Ramos (cell line): ENCODE results near the gene CHRND.

Source experiments
- in situ Hi-C: fragments of 300-500 bp; cut with MboI; formaldehyde crosslinking; loops from one replicate; pipeline ENCODE4 v1.14.3; 2022; ENCODE audit warnings: low sequenced_read_pairs; ENCODE audit not compliant: unreplicated experiment

CHRND gene

GRCh38 chr2:232525791-232526371 is at the start of gene CHRND:
Gene CHRND (plus strand): TSS chr2:232526160. CDS start chr2:232526216, 56 bp downstream.
- in situ Hi-C loops = loop anchor here (5.0 to 10.0 kb wide), 2 partner anchors 84 to 621 kb away; no protein-coding TSS in a partner anchor

DNA sequence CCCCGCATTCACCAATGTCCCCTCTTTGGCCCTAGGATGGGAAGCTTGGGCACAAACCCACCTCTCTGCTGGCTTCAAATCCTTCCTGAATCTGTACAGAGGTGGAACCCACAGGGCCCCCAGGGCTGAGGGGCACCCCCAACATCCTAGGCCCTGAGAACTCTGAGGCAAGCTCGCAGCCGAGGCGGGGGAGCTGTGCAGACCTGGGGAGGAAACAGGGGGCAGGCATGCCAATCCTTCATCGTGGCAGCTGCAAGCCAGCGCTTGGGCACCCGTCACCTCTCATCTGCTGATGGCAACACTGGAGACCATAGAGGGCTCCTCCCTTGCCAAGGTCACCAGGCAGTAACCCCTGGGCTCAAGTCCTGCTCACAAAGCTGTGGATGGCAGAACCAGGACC is 49.2 kb upstream of the CHRND start:
- in situ Hi-C loops = no loop called here

- in situ Hi-C loops = no loop called here
Observed at GRCh38 chr2:232477751-232478510, 48.0 kb upstream of the CHRND start.

DNA sequence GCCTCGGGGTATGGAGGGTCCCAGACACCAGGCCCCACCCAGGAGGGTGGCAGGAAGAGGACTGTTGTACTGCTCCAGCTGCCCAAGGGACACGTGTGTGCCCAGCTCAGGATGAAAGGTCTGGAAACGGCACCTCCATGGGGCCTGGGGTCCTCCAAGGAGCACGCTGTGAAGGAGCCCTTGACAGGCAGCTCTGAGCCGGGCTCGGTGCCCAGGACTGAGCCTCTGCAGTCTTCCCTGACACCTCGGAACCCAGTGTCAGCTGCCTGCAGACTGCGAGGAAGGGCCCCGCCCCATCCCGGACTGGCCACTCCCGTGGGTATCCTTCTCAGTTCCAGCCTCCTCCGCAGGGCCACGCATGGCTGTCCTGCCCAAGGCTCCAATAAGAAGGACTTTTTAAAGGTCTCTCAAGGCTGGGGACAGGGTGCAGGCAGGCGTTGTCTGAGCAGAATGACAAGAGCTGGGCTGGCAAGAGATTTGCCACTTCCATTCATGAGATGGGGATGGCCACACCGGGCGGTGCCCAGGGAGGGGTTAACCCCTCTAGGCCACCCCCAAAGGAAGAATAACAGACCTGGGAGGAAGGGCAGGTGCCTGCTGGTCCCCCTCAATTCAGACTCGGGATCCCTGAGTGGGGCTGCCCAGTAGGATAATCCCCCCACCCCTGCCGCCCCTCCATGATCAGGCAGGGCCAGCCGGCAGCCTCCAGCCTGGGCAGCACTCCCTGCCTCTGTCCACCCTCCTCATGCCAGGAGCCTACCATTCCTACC is 47.2 kb upstream of the CHRND start:
- in situ Hi-C loops = no loop called here

DNA sequence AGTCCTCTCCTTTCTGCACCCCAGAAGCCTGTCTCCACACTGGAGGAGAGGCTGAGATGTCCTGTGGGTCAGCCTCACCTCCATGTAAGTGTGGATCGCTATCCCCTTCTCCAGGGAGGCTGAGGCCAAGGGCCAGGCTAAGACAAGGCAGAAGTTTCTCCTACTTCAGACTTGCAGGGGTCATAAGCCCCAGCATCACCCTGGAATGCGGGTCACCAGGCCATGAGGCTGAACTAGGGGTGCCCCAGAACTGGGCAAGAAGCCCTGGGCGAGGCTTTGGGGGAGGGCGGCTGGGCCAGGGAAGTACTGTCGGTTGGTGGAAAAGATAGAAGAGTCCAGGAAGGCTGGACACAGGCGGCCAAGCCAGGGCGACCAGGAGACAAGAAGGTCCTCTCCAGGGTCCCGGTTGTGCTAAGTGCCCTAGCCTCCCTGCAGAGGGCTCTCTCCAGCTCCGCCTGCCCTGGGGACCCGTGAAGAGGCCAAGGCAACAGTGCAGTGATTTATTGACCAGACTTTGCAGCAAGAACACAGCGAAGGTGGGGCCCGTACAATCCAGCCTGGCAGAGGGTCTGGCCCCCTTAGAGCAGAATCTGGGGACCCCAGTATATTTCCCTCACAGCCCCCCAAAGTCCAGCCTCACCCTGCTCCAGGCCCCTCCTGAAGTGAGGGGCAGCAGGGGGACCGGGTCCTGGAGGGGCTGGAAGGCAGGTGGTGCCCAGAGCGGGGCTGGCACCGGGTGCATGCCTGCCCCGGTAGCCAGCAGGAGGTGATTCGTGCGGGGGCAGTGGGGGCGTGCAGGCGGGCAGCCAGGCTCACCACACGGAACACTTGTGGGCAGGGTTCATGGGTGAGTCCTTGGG is 46.4 kb upstream of the CHRND start:
- in situ Hi-C loops = no loop called here

DNA sequence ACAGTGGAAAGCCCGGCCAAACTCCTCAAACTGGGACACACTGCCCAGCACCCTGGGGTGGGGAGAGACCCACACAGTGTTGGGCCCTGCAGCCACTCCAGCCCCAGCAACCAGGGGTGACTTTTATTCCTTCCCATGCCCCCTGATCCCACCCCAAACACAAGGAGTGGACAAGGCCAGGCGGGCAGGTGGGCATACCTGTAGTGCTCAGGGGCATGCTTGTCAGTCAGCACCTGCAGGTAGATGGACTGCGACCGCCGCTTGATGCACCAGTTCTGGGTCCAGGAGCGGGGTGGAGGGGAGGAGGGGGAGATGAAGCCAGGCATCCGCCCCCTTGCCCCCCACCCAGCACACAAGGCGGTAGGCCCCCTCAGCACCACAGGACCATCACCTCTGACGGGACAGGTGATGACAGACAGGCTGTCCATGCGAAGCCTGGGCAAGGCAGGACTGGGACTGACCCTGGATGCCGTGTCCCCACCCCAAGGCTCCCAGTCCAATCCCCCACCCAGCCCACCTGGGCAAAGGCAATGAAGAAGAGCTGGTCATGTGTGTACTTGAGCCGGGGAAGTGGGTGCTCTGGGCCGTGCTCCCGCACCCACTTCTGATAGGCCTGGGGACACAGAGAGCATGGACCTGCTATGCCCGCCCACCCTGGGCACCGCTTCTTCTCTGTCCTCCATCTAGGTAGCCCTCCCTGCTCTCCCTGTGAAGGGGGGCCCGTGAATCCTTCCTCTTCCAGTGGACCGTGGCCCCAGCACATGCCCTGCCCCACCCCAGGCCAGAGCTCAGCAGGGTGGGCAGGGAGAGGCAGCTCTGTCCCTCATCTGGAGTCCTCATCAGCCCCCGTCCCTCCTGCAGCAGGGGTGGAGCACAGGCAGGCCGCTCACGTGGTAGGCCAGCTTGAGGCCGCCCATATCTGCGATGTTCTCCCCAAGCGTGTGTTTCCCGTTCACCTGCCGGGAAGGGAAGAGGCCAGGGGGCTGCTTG is 45.5 kb upstream of the CHRND start:
- in situ Hi-C loops = no loop called here

DNA sequence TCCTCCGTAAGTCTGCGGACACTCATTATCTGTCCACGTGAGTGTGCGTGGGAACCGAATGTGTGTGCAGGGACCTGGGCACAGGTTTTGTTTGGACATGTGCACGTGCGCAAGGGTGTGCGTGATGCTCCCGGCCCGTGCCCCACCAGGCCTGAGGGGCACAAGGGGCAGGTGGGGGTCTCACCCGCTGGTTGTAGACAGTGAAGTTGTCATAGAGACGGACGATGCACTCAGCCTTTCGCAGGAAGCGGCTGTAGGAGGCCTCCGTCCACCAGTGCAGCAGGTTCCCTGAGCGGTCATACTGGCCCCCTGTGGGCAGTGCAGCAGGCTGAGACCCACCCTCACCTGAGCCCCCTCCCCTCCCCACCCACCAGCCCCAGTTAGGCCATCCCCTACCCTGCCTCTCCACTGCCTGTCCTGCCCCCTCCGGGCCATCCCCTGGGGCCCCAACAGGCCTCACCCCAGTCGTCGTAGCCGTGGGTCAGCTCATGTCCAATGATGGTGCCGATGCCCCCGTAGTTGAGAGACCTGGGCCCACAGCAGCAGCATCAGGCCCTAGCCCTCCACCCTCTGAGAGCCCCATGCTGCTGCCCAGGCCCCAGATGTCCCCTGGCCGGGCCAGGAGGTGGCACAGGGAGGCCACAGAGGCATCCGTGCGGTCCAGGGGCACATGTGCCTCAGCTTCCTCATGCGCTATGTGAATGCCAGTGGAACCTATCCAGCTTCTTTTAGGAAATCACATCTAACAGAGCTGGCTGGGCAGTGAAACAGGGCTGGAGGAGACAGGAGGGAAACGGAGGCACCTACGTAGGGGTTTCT is 44.4 kb upstream of the CHRND start:
- in situ Hi-C loops = no loop called here

GRCh38 chr2:232482301-232483238 is 43.4 kb upstream of the CHRND start:
- in situ Hi-C loops = no loop called here

- in situ Hi-C loops = no loop called here
Observed at GRCh38 chr2:232483311-232483922, 42.5 kb upstream of the CHRND start.

GRCh38 chr2:232483923-232484627 is 41.9 kb upstream of the CHRND start:
- in situ Hi-C loops = no loop called here

DNA sequence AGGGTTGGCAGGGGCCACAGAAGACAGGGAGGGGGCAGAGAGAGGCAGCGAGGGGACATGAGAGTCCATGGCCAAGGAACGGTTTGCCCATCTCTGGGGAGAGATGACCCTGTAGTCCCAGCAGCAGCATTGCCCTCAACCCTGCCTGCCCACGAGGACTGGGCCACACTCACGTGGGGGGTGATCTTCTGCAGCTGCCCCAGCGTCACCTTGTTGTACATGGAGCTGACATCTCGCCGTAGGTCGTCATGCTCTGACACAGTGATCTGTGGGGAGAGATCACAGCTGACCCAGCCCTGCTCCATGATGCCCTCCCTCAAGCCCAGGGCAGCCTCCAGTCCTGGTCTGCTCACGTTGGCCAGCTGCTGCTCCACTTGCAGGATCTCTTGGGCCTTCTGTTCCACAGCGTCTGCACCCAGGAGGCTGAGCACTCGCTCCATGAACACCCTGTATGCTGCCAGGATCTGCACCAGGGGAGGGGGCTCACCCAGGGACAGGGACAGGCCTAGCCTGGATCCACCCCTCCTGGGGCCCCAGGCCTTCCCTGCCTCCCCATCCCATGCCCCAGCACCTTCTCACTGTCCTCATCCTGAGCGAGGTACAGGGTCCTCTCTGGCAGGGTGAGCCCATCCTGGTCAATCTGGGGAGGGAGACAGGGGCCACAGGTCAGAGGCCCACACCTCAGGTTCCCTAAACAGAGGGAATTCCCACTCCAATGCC is 41.2 kb upstream of the CHRND start:
- in situ Hi-C loops = no loop called here

DNA sequence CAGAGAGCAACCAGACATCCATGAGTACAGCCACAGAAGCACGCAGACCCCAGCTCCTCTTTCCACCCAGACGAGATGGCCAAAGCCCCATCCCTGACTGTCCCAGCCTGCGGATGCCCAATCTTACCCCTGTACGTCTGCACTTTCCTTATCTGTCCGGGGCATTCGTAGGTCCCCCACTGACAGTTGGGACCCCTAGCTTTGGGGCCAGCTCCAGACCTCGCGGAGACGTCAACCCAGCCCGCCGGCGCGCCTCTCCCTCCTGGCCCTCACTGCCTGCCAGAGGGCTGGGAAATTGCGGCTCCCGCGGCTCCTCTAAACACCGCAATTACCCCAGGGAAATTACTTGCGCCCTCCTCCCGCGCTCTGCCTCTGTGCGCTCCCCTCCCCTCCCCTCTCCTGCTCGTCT is 40.6 kb upstream of the CHRND start:
- in situ Hi-C loops = no loop called here

- in situ Hi-C loops = no loop called here
Observed at GRCh38 chr2:232485757-232486557, 40.0 kb upstream of the CHRND start.

DNA sequence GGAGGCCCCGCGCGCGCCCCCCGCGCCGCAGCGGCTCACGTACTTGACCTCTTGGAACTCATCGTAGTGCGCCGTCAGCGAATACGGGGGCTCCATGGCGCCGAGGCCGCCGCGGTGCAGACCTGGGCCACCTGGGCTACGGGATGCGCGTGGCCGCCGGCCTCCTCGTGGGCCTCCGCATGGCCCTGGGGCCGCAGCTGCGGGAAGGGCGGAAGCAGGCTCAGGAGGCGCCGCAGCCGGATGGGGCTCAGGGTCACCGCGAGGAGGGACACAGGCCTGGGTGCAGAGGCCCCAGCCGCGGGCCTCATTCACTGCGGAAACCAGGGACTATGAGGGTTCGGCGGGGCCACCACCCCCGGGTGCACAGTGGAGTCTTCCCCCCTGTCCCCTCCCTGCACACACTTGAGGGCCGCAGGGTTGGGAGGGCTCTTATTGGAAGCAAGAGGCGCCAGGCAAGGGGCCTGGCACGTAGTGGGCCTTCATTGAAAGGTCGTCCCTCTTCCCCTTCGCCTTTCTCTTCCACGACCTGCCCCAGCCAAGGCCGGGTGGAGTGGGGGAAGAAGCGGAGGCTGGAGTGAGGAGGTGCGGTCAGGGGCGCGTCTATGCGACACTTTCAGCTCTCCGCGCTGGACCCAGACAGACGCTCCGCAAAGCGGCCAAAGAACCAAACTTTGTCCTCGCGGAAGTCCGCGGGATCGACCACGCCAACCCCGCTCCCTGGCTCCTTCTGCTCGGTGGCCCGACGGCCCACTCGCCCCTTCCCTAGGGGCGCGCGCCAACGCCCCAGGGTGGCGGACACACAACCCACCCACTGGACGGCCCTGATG is 39.2 kb upstream of the CHRND start:
- in situ Hi-C loops = no loop called here
